Testis (tissue), 2 donors: ENCODE results near the gene UPK3B.
"Not testable (repeated sequence)": the region's sequence is repeated elsewhere in the genome, so short reads cannot be mapped to it uniquely, and the experiment has no call there.

Experiments
- CTCF ChIP-seq, 3 experiments: fragments of 450-650 bp in 2 of 3; fragments of 200-600 bp in 1 of 3; sonication (generic) in 1 of 3; IDR thresholded peaks; one replicate each; pipeline ENCODE4 v1.5.1; 2016 to 2019; ENCODE audit warnings: antibody characterized with exemption in 3 of 3, mild to moderate bottlenecking in 2 of 3, moderate library complexity in 1 of 3
- POLR2A ChIP-seq: fragments of 450-650 bp; IDR thresholded peaks from one replicate; pipeline ENCODE4 v1.6.1; 2017; ENCODE audit warnings: antibody characterized with exemption, mild to moderate bottlenecking, moderate library complexity

DNA sequence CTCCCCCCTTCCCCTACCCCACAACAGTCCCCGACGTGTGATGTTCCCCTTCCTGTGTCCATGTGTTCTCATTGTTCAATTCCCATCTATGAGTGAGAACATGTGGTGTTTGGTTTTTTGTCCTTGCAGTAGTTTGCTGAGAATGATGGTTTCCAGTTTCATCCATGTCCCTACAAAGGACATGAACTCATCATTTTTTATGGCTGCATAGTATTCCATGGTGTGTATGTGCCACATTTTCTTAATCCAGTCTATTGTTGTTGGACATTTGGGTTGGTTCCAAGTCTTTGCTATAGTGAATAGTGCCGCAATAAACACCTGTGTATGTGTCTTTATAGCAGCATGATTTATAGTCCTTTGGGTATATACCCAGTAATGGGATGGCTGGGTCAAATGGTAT lies 51.0 kb downstream of the UPK3B start:
- TF ChIP-seq CTCF (IDR thresholded peaks at IDR 0.05); POLR2A: not testable (repeated sequence)
